Ovary (tissue), 3 donors: ENCODE results near the gene ROMO1.

Experiments
- CTCF ChIP-seq, 3 donors: fragments of 450-650 bp in 2 of 3; fragments of 200-600 bp in 1 of 3; IDR thresholded peaks; one replicate each; pipeline versions ENCODE4 v1.5.1 to v1.8.0; 2016 to 2022; ENCODE audit warnings: antibody characterized with exemption in 3 of 3, mild to moderate bottlenecking in 1 of 3
- EP300 ChIP-seq: sonication (generic); formaldehyde crosslinking; IDR thresholded peaks from one replicate; pipeline ENCODE4 v1.6.1; 2017; ENCODE audit warnings: antibody characterized with exemption
- donor health status: DM: no; HTN: no; CAD: no.

GRCh38 chr20:35724321-35725230 lies 25.4 kb downstream of the ROMO1 start:
- no peak for TF ChIP-seq CTCF (IDR thresholded peaks at IDR 0.05)
- no peak for TF ChIP-seq EP300
